ENCODE measurements around the gene DGUOK.

The DGUOK gene

DNA sequence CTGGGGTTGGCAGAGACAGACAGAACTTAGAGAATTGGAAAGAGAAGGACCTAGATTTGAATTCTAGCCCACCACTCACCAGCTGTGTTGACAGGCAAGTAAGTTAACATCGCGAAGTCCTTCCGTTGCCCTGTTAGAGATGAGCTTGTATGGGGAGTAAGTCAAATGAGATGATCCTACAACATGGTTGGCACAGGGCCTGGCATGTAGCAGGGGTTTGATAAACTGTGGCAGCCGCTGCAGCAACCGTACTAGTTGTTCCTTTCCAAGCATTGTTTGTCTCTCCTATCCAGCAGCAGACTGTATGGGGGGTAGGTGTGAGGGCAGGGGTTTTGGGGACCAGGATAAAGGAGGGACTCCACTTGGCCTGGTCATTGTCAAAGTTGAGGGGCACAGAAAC is 74.0 kb downstream of the DGUOK start:
- no peak overlapping the region for H3K27ac ChIP-seq (replicated peaks; ENCODE audit: low read length)
- no peak overlapping the region for H4K8ac ChIP-seq (ENCODE audit: low read depth, low read length)
- H3K9ac ChIP-seq (ENCODE audit: low read depth, low read length, poor library complexity): no peak overlapping the region
- no peak overlapping the region for H2AFZ ChIP-seq (ENCODE audit: low read length)
- no CpG with 5 or more reads among the region's 5 CpGs for WGBS, 2 donors (ENCODE audit: extremely low coverage in 2 of 2, insufficient read length in 2 of 2, insufficient replicate concordance in 1 of 2)
- no peak overlapping the region for H2BK5ac ChIP-seq (ENCODE audit: low read length)
- H2BK12ac ChIP-seq (ENCODE audit: low read length): no peak overlapping the region
- H2BK15ac ChIP-seq (ENCODE audit: low read length): no peak overlapping the region
- H3K23ac ChIP-seq (ENCODE audit: low read depth, low read length, poor library complexity): no peak overlapping the region
- H3K79me1 ChIP-seq (ENCODE audit: low read depth, low read length): peaks cover 6% of the 10 kb centered on the region
- H2BK120ac ChIP-seq (ENCODE audit: low read depth, low read length): no peak overlapping the region
- peaks cover 45 to 60% of the 10 kb centered on the region in 2 donors for H3K4me1 ChIP-seq (ENCODE audit: control insufficient read depth in 2 of 2, insufficient read depth in 1 of 2, low read depth in 1 of 2, low read length in 2 of 2)
- H3K4me3 ChIP-seq (ENCODE audit: low read length in 2 of 2): no peak overlapping the region
- peaks cover 0 to 16% (median 0%) of the 10 kb centered on the region in 3 experiments for H3K27me3 ChIP-seq (ENCODE audit: control insufficient read depth in 3 of 3, insufficient read depth in 3 of 3, low read depth in 1 of 3, low read length in 3 of 3)
- no peak for DNase-seq (ENCODE audit: low spot score)
- no peak overlapping the region for H3K4me2 ChIP-seq (ENCODE audit: insufficient read depth, low read length, poor library complexity, severe bottlenecking)
- H3K36me3 ChIP-seq (replicated peaks in 1 of 2; ENCODE audit: control insufficient read depth in 2 of 2, insufficient read depth in 2 of 2, low read length in 2 of 2): peaks cover 0 to 21% of the 10 kb centered on the region in 2 donors
- no peak overlapping the region for H3K4ac ChIP-seq (ENCODE audit: low read length)
- no peaks in the 10 kb centered on the region for H3K9me3 ChIP-seq (replicated peaks in 1 of 2; ENCODE audit: control insufficient read depth in 2 of 2, insufficient read depth in 1 of 2, low read depth in 1 of 2, low read length in 2 of 2)
- no peak overlapping the region for H3K14ac ChIP-seq (ENCODE audit: low read length)
- no peak overlapping the region for H4K91ac ChIP-seq (ENCODE audit: low read depth, low read length, poor library complexity)
- H2AK5ac ChIP-seq (ENCODE audit: low read depth, low read length): no peak overlapping the region
- peak overlapping the region; percentile 22 for H3K18ac ChIP-seq (ENCODE audit: low read length)

DNA sequence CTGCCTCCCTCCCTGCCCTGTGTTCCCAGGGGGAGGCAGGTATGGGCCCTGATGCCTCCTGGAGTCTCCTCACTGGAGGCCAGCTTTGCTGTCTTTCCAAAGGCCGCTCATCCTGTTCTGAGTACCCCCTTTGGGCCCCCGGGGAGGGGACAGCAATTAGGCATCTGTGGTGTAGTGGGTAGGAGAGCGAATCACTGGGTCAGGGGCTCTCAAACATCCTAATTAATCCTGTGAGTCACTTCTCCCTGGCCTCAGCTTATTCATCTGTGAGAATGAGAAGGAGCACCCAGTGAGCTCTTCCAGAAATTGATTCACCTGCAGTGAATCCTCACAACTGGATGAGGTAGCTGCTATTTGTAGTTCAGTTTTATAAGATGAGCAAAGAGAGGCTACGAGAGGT is 74.4 kb downstream of the DGUOK start:
- H3K27ac ChIP-seq (replicated peaks; ENCODE audit: low read length): no peak overlapping the region
- H2AFZ ChIP-seq (ENCODE audit: low read length): no peak overlapping the region
- peak overlapping the region; percentile 22 for H3K18ac ChIP-seq (ENCODE audit: low read length)
- H3K4me3 ChIP-seq (ENCODE audit: low read length in 2 of 2): no peak overlapping the region
- peak overlapping the region; percentile 81 for H2BK15ac ChIP-seq (ENCODE audit: low read length)
- no peak for DNase-seq (ENCODE audit: low spot score)
- no peak overlapping the region for H3K4me2 ChIP-seq (ENCODE audit: insufficient read depth, low read length, poor library complexity, severe bottlenecking)
- no peak overlapping the region for H4K8ac ChIP-seq (ENCODE audit: low read depth, low read length)
- peaks cover 0 to 21% of the 10 kb centered on the region in 2 donors for H3K36me3 ChIP-seq (replicated peaks in 1 of 2; ENCODE audit: control insufficient read depth in 2 of 2, insufficient read depth in 2 of 2, low read length in 2 of 2)
- no peak overlapping the region for H2AK5ac ChIP-seq (ENCODE audit: low read depth, low read length)
- no peak overlapping the region for H3K4ac ChIP-seq (ENCODE audit: low read length)
- peaks cover 0 to 19% (median 0%) of the 10 kb centered on the region in 3 experiments for H3K27me3 ChIP-seq (ENCODE audit: control insufficient read depth in 3 of 3, insufficient read depth in 3 of 3, low read depth in 1 of 3, low read length in 3 of 3)
- no peak overlapping the region for H2BK5ac ChIP-seq (ENCODE audit: low read length)
- H3K4me1 ChIP-seq (ENCODE audit: control insufficient read depth in 2 of 2, insufficient read depth in 1 of 2, low read depth in 1 of 2, low read length in 2 of 2): peaks cover 47 to 60% of the 10 kb centered on the region in 2 donors
- no peak overlapping the region for H4K91ac ChIP-seq (ENCODE audit: low read depth, low read length, poor library complexity)
- no peak overlapping the region for H3K23ac ChIP-seq (ENCODE audit: low read depth, low read length, poor library complexity)
- no peak overlapping the region for H2BK12ac ChIP-seq (ENCODE audit: low read length)
- no peak overlapping the region for H3K9ac ChIP-seq (ENCODE audit: low read depth, low read length, poor library complexity)
- H2BK120ac ChIP-seq (ENCODE audit: low read depth, low read length): no peak overlapping the region
- H3K79me1 ChIP-seq (ENCODE audit: low read depth, low read length): peaks cover 6% of the 10 kb centered on the region
- no peak overlapping the region for H3K14ac ChIP-seq (ENCODE audit: low read length)
- WGBS, 2 donors (ENCODE audit: extremely low coverage in 2 of 2, insufficient read length in 2 of 2, insufficient replicate concordance in 1 of 2): no CpG with 5 or more reads among the region's 4 CpGs
- H3K9me3 ChIP-seq (replicated peaks in 1 of 2; ENCODE audit: control insufficient read depth in 2 of 2, insufficient read depth in 1 of 2, low read depth in 1 of 2, low read length in 2 of 2): no peaks in the 10 kb centered on the region

DNA sequence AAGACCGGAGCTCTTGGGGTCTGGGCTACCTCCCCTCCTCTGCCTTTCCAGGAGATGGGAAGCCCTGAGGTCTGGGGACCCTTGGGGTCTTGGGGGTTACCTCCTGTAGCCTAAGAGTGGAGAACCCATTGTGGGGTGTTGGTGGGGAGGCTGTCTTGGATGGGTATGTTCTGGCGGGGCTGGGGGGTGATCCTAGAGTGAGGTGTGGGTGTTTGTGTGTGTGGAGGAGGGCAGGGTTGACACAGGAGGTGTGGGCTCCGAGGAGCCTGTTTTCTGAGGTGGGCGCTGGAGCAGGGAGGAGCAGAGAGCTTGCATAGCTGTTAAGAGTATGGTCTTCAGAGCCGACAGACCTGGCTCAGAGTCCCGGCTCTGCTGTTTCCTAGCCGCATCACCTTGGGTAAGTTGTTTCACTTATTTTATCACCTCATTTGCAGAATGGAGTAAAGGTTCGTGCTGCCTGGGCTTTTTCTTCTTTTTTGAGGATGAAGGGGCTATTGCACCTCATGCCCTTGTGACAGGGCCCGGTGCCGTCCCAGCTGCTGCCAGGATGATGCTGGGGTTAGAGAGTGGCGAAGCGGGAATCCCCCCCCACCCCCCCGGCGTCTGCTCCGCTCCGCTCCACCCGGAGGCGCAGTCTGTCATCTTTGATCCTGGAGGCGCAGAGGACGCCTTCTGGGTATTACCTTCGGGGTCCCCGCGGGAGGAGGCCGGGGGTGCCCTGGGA is 75.3 kb downstream of the DGUOK start:
- Histone ChIP-seq H2BK12ac (ENCODE audit: low read length) (no peak overlapping the region), H3K27ac (replicated peaks; ENCODE audit: low read length) (no peak overlapping the region), H3K4me1 (ENCODE audit: control insufficient read depth in 2 of 2, insufficient read depth in 1 of 2, low read depth in 1 of 2, low read length in 2 of 2) (peaks cover 50 to 66% of the 10 kb centered on the region in 2 donors), H3K79me1 (ENCODE audit: low read depth, low read length) (peaks cover 6% of the 10 kb centered on the region), H3K9ac (ENCODE audit: low read depth, low read length, poor library complexity) (peak overlapping the region; percentile 60), H2AK5ac (ENCODE audit: low read depth, low read length) (peak overlapping the region; percentile 82), H2BK15ac (ENCODE audit: low read length) (peak overlapping the region; percentile 81), H4K8ac (ENCODE audit: low read depth, low read length) (no peak overlapping the region), H3K18ac (ENCODE audit: low read length) (peak overlapping the region; percentile 83), H3K23ac (ENCODE audit: low read depth, low read length, poor library complexity) (no peak overlapping the region), H3K27me3 (ENCODE audit: control insufficient read depth in 3 of 3, insufficient read depth in 3 of 3, low read depth in 1 of 3, low read length in 3 of 3) (peaks cover 0 to 24% (median 0%) of the 10 kb centered on the region in 3 experiments), H2AFZ (ENCODE audit: low read length) (peak overlapping the region; percentile 26), H3K4ac (ENCODE audit: low read length) (no peak overlapping the region), H3K4me3 (ENCODE audit: low read length in 2 of 2) (peak overlapping the region; percentile 71 to 77), H3K9me3 (replicated peaks in 1 of 2; ENCODE audit: control insufficient read depth in 2 of 2, insufficient read depth in 1 of 2, low read depth in 1 of 2, low read length in 2 of 2) (no peaks in the 10 kb centered on the region), H3K36me3 (replicated peaks in 1 of 2; ENCODE audit: control insufficient read depth in 2 of 2, insufficient read depth in 2 of 2, low read length in 2 of 2) (peaks cover 0 to 29% of the 10 kb centered on the region in 2 donors), H3K14ac (ENCODE audit: low read length) (no peak overlapping the region), H3K4me2 (ENCODE audit: insufficient read depth, low read length, poor library complexity, severe bottlenecking) (peak overlapping the region; percentile 72), H2BK5ac (ENCODE audit: low read length) (peak overlapping the region; percentile 30), H2BK120ac (ENCODE audit: low read depth, low read length) (no peak overlapping the region), H4K91ac (ENCODE audit: low read depth, low read length, poor library complexity) (no peak overlapping the region)
- no CpG with 5 or more reads among the region's 24 CpGs for WGBS, 2 donors (ENCODE audit: extremely low coverage in 2 of 2, insufficient read length in 2 of 2, insufficient replicate concordance in 1 of 2)
- no peak for DNase-seq (ENCODE audit: low spot score)

DNA sequence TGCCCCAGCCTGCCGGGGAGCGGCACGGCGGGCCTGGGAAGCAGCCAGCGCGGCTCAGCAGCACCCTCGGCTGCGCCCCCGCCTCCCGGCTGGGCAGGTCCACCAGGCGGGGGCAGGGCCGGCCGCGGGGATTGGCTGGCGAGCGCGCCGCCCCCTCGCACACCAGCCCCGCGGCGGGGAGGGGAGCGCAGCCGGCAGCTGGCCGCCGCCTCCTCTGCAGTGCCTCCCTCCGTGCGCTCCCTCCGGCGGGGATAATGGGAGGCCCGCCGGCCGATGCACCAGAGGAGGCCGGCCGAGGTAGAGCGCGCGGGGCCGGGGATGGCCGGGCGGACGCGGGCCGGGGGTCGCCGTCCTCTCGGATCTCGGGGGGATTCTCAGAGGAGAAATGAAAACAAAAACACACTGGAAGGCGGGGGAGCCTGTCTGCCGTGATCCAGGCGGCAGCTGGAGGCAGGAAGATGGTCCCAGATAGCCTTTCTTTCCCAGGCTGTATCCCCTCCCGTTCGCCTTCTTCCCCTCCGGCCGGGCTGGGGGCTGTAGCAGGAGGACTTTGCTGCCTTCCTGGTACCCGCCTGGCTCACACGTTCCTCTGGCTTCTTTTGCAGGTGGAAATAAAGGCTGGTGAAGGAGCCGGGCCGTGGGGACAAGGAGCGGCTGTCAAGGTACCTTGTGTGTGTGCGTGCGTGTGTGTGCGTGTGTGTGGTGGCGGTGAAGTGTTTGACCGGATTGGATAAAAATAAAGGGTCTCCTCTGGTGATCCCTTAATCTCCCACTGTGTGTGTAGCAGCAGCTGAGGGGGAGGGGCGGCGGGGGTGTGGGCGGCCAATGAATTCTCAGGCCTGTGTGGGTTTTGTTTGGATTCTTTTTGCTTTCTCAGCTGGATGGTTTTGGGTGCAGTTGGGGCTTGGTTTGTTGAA is 76.1 kb downstream of the DGUOK start:
- Histone ChIP-seq H3K36me3 (replicated peaks in 1 of 2; ENCODE audit: control insufficient read depth in 2 of 2, insufficient read depth in 2 of 2, low read length in 2 of 2) (peaks cover 0 to 37% of the 10 kb centered on the region in 2 donors), H3K79me1 (ENCODE audit: low read depth, low read length) (peaks cover 4% of the 10 kb centered on the region), H4K91ac (ENCODE audit: low read depth, low read length, poor library complexity) (no peak overlapping the region), H2BK5ac (ENCODE audit: low read length) (peak overlapping the region; percentile 93), H4K8ac (ENCODE audit: low read depth, low read length) (no peak overlapping the region), H3K9me3 (replicated peaks in 1 of 2; ENCODE audit: control insufficient read depth in 2 of 2, insufficient read depth in 1 of 2, low read depth in 1 of 2, low read length in 2 of 2) (no peaks in the 10 kb centered on the region), H2AFZ (ENCODE audit: low read length) (peak overlapping the region; percentile 79), H3K14ac (ENCODE audit: low read length) (no peak overlapping the region), H3K18ac (ENCODE audit: low read length) (peak overlapping the region; percentile 98), H3K27ac (replicated peaks; ENCODE audit: low read length) (peak overlapping the region; percentile 95), H3K4me3 (ENCODE audit: low read length in 2 of 2) (peak overlapping the region; percentile 71 to 84), H3K9ac (ENCODE audit: low read depth, low read length, poor library complexity) (peak overlapping the region; percentile 70), H2BK120ac (ENCODE audit: low read depth, low read length) (peak overlapping the region; percentile 88), H3K4ac (ENCODE audit: low read length) (no peak overlapping the region), H2AK5ac (ENCODE audit: low read depth, low read length) (peak overlapping the region; percentile 58), H3K23ac (ENCODE audit: low read depth, low read length, poor library complexity) (peak overlapping the region; percentile 23), H2BK15ac (ENCODE audit: low read length) (peak overlapping the region; percentile 79), H3K4me2 (ENCODE audit: insufficient read depth, low read length, poor library complexity, severe bottlenecking) (peak overlapping the region; percentile 88), H3K27me3 (ENCODE audit: control insufficient read depth in 3 of 3, insufficient read depth in 3 of 3, low read depth in 1 of 3, low read length in 3 of 3) (peaks cover 0 to 32% (median 0%) of the 10 kb centered on the region in 3 experiments), H3K4me1 (ENCODE audit: control insufficient read depth in 2 of 2, insufficient read depth in 1 of 2, low read depth in 1 of 2, low read length in 2 of 2) (peaks cover 55 to 64% of the 10 kb centered on the region in 2 donors), H2BK12ac (ENCODE audit: low read length) (no peak overlapping the region)
- WGBS, 2 donors (ENCODE audit: extremely low coverage in 2 of 2, insufficient read length in 2 of 2, insufficient replicate concordance in 1 of 2): no CpG with 5 or more reads among the region's 68 CpGs
- DNase-seq (ENCODE audit: low spot score): peak; percentile 87
